ENCODE data around the gene LAMA2. TPM values are rescaled to one million over a fixed set of nuclear protein-coding genes. Genes with fewer than 3 reads are reported as not detected.

LAMA2 gene
- total RNA-seq, 1 experiment from 2014 or later = 8.2 TPM

- Histone ChIP-seq H3K9me3 (ENCODE audit: control insufficient read depth in 1 of 2, insufficient read depth in 1 of 2, low read depth in 1 of 2, low read length in 2 of 2) (no peaks in the 10 kb centered on the region), H3K4me3 (replicated peaks in 1 of 2; ENCODE audit: low read depth in 1 of 2, low read length in 2 of 2) (no peak overlapping the region), H3K9ac (ENCODE audit: low read length) (no peak overlapping the region), H4K20me1 (ENCODE audit: insufficient read depth) (no peaks in the 10 kb centered on the region), H3K4me2 (ENCODE audit: low read length) (no peak overlapping the region), H3K4me1 (ENCODE audit: control insufficient read depth in 1 of 2, insufficient read depth in 2 of 2, low read length in 2 of 2) (no peaks in the 10 kb centered on the region), H3K36me3 (ENCODE audit: control insufficient read depth in 1 of 2, insufficient read depth in 2 of 2, low read length in 2 of 2) (no peaks in the 10 kb centered on the region), H3K27me3 (ENCODE audit: insufficient read depth, low read length) (no peaks in the 10 kb centered on the region), H2AFZ (ENCODE audit: low read depth, low read length, poor library complexity, severe bottlenecking) (no peak overlapping the region), H3K79me2 (ENCODE audit: insufficient read depth, low read length) (no peaks in the 10 kb centered on the region), H3K9me2 (ENCODE audit: insufficient read depth) (no peaks in the 10 kb centered on the region), H3K27ac (ENCODE audit: low read depth, low read length) (no peak overlapping the region)
- ChIA-PET CTCF (no interaction called here), RAD21 (ENCODE audit: low non-redundant PET in 1 of 2, low total read pairs in 2 of 2, uncharacterized antibody in 2 of 2, unreplicated experiment in 2 of 2) (no interaction called here), POLR2A (no interaction called here)
- DNase-seq (ENCODE audit: low read depth, low spot score) = no peak
- intact Hi-C loops (cut with micrococcal nuclease) = no loop called here
- BruUV-seq (replicated peaks) = no TSS peak
- TF ChIP-seq POLR2A (IDR thresholded peaks at IDR 0.05; ENCODE audit: borderline replicate concordance, extremely low read depth, insufficient read depth, insufficient read length) (no peak), TCF7L2 (IDR thresholded peaks at IDR 0.05; ENCODE audit: borderline replicate concordance, extremely low read depth, insufficient read depth, insufficient read length) (no peak), ZBTB33 (IDR thresholded peaks at IDR 0.05; ENCODE audit: extremely low read depth, insufficient replicate concordance, low read length) (no peak), MAX (IDR thresholded peaks at IDR 0.05) (no peak), CEBPB (IDR thresholded peaks at IDR 0.05; ENCODE audit: low read depth) (no peak), CBX3 (IDR thresholded peaks at IDR 0.05; ENCODE audit: low read depth) (no peak), ATF3 (IDR thresholded peaks at IDR 0.05) (no peak), ZNF274 (IDR thresholded peaks at IDR 0.05; ENCODE audit: low read depth, low read length) (no peak), JUND (IDR thresholded peaks at IDR 0.05) (no peak), FOSL1 (IDR thresholded peaks at IDR 0.05; ENCODE audit: low read depth) (no peak), ZFX (IDR thresholded peaks at IDR 0.05) (no peak), SIN3A (IDR thresholded peaks at IDR 0.05; ENCODE audit: low read depth) (no peak), SP1 (IDR thresholded peaks at IDR 0.05; ENCODE audit: low read depth) (no peak), EGR1 (IDR thresholded peaks at IDR 0.05; ENCODE audit: low read depth) (no peak), YY1 (IDR thresholded peaks at IDR 0.05; ENCODE audit: extremely low read depth, insufficient replicate concordance, low read depth, low read length) (no peak), REST (IDR thresholded peaks at IDR 0.05; ENCODE audit: low read depth) (no peak), EZH2phosphoT487 (IDR thresholded peaks at IDR 0.05; ENCODE audit: borderline replicate concordance) (no peak), CTCF (IDR thresholded peaks at IDR 0.05 in 2 of 3, conservative IDR thresholded peaks at IDR 0.05 in 1 of 3; ENCODE audit: borderline replicate concordance in 1 of 3, insufficient read depth in 1 of 3, low read depth in 2 of 3, low read length in 2 of 3) (no peak), SRF (IDR thresholded peaks at IDR 0.05; ENCODE audit: low read depth) (no peak)
- no peak for ATAC-seq
Observed at GRCh38 chr6:129455126-129455769, 572.3 kb downstream of the LAMA2 start.
